ENCODE data around the gene PPP6R2.

PPP6R2 gene

DNA sequence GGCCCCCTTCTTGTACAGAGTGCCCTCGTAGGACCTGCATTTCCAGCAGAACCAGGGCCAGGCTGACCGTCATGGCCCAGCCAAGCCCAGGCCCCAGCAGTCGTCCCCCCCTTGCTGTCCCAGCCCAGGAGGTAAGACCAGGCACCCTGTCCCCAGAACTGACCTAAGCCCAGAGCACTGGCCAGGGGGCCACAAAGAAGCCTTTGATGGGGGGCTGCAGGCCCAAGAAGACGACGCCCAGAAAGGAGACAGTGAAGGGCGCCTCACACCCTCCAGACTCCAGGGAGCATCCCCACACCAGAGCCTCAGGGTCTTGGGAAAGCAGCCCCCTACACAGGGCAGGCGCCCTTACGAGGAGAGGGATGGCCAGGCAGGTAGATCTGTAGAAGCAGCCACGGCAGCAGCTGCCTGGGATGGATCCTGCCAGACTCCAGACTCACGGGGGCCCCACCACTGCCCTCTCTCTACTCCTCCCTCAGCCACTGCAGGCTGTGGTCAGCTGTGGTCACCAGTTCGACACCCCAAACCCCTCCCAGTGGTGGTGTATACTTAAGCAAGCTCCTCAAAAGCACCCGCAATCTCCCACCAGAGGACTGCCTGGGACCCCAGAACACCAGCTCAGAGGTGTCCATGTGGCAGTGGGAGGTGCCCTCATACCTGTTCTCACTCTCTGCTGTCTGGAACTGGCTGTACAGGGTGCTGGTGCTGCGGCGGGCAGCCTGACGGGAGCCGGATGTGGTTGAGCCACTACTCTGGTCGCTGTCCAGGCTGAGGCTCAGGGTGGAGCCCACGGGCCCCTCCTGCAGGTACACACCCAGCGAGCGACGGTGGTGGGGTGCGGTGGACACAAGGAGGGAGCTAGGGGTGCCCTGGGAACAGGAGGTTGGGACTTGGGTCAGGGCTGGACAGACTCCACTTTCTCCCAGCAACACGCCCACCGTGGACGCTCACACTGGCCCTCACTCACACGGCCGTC, 104.7 kb downstream of the PPP6R2 start:
- CTCF ChIA-PET: no interaction called here
- POLR2A ChIA-PET: no interaction called here
- no peak for TF ChIP-seq CTCF (IDR thresholded peaks at IDR 0.05; ENCODE audit: insufficient read depth, low read length, missing control alignments)
- no peak for DNase-seq (ENCODE audit: low read depth, low spot score)
- H3K4me3 ChIP-seq (ENCODE audit: low read depth, low read length): no peak overlapping the region

DNA sequence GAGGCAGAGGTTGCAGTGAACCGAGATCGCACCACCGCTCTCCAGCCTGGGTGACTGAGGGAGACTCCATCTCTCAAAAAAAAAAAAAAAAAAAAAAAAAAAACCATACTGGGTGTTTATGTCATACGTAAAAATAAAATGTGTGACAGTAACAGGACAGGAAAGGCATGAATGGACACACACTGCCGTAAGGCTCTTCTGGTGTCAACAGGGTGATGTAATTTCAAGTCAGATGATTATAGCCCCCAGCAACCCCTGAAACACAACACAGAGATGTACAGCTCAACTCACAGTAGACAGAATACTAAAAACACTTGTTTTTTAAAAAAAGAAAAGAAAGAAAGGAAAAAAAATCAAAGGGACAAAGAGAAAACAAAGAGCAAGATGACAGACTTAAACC, 109.5 kb downstream of the PPP6R2 start:
- no peak overlapping the region for H3K4me3 ChIP-seq (ENCODE audit: low read depth, low read length)
- ChIA-PET CTCF (no interaction called here), POLR2A (no interaction called here)
- no peak for DNase-seq (ENCODE audit: low read depth, low spot score)
- TF ChIP-seq CTCF (IDR thresholded peaks at IDR 0.05; ENCODE audit: insufficient read depth, low read length, missing control alignments): no peak

DNA sequence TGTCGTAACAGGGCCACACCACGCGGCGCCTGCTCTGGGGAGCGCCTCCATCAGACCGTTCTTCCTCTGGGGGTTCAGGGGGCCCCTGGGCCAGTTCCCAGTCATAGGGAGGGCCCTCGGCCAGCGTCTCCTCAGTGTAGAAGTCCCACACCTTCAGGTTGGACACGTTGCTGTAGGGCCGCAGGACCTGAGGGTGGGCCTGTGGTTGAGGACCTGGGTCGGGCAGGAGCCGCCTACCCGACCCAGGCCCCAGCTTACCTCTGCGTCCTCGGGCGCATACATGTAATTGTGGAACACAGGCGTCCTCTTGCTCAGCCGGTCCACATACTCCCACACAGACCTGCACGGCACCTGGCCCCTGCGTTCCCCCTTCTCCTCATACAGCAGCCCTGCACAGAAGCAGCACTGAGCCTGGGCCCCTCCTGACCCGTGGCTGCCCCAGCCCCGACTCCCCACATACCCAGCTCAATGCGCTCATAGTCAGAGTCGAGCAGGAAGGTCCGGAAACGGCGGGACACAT, 111.5 kb downstream of the PPP6R2 start:
- ChIA-PET CTCF (no interaction called here), POLR2A (no interaction called here)
- no peak overlapping the region for H3K4me3 ChIP-seq (ENCODE audit: low read depth, low read length)
- DNase-seq (ENCODE audit: low read depth, low spot score): no peak
- TF ChIP-seq CTCF (IDR thresholded peaks at IDR 0.05; ENCODE audit: insufficient read depth, low read length, missing control alignments): no peak

GRCh38 chr22:50455201-50455600, 112.1 kb downstream of the PPP6R2 start:
- no peak overlapping the region for H3K4me3 ChIP-seq (ENCODE audit: low read depth, low read length)
- CTCF ChIA-PET: no interaction called here
- POLR2A ChIA-PET: no interaction called here
- TF ChIP-seq CTCF (IDR thresholded peaks at IDR 0.05; ENCODE audit: insufficient read depth, low read length, missing control alignments): no peak
- no peak for DNase-seq (ENCODE audit: low read depth, low spot score)

DNA sequence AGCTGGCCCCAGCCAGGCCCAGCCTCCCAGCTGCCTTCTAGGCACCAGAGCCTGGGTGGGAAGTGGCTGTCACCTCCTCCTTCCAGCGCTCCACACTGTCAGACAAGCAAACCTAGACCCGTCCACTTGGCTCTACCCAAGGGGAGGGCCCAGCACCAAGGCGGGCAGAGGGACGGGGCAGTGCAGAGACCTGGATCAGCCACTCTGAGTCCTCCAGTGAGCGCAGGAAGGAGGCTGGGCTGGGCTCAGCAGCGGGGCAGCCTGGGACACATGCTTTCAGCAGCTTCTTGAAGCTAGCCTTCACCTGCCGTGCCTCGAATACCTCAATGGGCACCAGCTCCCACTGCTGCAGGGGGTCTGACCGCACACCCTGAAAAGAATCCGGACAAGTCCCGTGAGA, 112.9 kb downstream of the PPP6R2 start:
- no peak for TF ChIP-seq CTCF (IDR thresholded peaks at IDR 0.05; ENCODE audit: insufficient read depth, low read length, missing control alignments)
- H3K4me3 ChIP-seq (ENCODE audit: low read depth, low read length): no peak overlapping the region
- CTCF ChIA-PET: interaction anchor here (0.7 to 2.2 kb wide), 2 partner anchors 10 to 14 kb away, joined by 3 to 7 read pairs; no protein-coding TSS in a partner anchor
- POLR2A ChIA-PET: no interaction called here
- DNase-seq (ENCODE audit: low read depth, low spot score): no peak

- H3K4me3 ChIP-seq (ENCODE audit: low read depth, low read length): no peak overlapping the region
- TF ChIP-seq CTCF (IDR thresholded peaks at IDR 0.05; ENCODE audit: insufficient read depth, low read length, missing control alignments): peak; percentile 20
- DNase-seq (ENCODE audit: low read depth, low spot score): no peak
- POLR2A ChIA-PET: no interaction called here
- CTCF ChIA-PET: interaction anchor here (0.7 to 2.2 kb wide), 3 partner anchors 10 to 14 kb away, joined by 3 to 7 read pairs (median 3); no protein-coding TSS in a partner anchor
These were observed 113.5 kb downstream of the PPP6R2 start for GRCh38 chr22:50456466-50457234.

All from AG04449 (cell line).